GM19025 (cell line): ENCODE data around the gene NMT1.

Source experiments
- ATAC-seq: cut with Tn5 transposase; IDR thresholded peaks from one replicate; pipeline ENCODE4 v1.9.1; 2021; ENCODE audit warnings: mild to moderate bottlenecking, low read depth, moderate library complexity; ENCODE audit not compliant: unreplicated experiment

The NMT1 gene

DNA sequence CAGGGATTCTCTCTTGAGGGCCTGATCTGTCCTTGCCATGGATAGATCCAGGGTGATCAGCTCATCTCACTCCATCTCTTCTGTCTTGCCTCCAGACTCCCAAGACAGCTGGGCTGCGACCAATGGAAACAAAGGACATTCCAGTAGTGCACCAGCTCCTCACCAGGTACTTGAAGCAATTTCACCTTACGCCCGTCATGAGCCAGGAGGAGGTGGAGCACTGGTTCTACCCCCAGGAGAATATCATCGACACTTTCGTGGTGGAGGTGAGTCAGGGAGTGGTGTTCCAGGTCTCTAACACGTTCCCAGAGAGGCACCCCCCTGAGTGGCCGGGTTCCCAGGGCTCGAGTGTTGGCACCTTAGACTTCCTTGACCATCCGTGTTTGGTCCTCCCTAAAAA lies 41.7 kb downstream of the NMT1 start:
- no peak for ATAC-seq

GRCh38 chr17:45103269-45103795 lies 42.2 kb downstream of the NMT1 start:
- ATAC-seq: no peak

DNA sequence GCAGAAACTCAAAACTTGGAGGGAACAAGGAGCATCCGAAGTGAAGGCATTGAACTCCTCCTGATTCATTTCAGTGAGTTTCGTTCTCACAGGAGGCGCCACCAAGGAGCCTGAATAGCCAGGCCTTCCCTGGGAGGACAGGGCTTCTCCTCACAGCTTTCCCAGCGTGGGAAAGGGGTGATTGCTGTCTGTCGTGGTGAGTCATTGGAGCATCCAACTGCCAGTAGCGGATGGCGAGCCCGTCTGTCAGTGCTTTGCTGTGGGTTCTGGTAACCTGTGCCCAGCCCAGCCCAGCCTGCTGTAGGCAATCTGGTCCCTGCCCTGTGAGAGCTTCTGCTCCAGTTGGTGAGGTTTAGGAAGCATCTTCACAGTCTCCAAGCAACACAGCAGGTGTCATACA lies 42.9 kb downstream of the NMT1 start:
- ATAC-seq: no peak

DNA sequence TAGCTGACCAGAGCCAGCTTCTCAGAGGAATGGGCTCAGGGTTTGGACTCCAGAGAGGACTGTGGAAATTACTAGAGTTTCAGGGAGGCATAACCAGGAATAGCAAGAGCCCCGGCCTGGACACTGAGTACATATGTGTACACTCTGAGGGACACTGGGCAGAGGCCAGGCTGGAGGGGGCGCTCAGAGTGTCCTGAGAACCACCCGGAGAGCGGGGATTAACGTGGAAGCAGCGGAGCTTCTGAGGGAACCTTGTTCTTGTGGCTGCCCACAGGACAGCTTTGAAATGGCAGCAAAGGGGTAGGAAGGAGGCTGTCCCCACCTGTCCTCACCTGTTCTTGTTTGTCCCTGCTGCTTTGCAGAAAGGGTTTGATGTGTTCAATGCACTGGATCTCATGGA lies 43.4 kb downstream of the NMT1 start:
- ATAC-seq: no peak

- no peak for ATAC-seq
Observed at GRCh38 chr17:45104907-45105624, 43.9 kb downstream of the NMT1 start.

DNA sequence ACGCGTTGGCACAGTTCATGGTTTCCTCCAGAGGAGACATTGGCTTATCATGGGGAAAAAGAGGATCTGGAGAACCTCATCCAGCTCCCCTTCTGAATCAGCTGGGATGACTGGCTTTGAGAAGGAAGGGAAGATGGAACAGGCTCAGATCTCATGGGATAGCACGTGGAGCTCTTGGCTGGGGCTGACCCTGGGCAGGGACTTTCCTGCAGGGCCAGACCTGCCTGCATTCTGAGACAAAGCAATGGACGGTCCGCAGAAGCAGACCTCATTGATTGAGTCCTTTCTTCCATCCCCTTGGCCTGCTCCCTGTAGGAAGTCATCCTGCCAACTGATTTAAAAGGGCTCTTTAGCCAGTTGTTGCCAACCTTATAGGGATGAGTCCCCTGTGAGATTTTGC lies 45.0 kb downstream of the NMT1 start:
- ATAC-seq: no peak

- ATAC-seq: no peak
Observed at GRCh38 chr17:45106582-45106981, 45.5 kb downstream of the NMT1 start.

DNA sequence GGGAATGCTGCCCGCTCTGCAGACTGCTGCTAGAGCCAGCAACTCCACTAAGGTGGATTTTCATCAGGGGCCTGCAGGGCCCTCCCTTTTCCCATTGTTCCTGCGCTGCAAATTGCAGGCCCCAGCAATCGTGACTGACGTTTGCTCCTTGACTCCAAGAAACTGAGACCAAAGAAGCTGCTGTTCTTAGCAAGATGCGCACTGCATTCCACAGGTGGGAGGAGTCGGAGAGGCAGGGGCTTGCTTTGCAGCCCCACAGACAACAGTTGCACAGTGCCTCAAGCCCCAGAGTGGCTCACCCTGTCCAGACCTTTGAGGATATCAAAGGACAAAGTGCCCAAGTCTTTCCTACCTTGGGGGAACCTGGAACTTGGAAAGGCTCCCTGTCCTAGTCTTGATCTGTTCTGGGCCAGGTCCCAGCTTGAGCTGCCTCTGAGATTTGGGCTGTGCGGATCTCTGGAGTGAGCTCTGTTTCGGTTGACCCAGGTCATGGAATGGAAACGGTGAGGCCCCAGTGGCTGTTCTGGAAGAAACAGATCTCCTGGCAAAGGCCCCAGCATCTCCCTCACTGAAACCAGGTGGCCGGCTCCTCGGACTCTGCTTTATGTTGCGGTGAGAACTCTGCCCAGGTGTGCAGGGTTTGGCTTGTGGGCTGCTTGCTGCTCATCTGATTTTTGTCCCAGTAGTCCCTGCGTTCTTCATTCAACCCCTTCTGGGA lies 46.3 kb downstream of the NMT1 start:
- no peak for ATAC-seq

- no peak for ATAC-seq
Observed at GRCh38 chr17:45108051-45108450, 46.9 kb downstream of the NMT1 start.

DNA sequence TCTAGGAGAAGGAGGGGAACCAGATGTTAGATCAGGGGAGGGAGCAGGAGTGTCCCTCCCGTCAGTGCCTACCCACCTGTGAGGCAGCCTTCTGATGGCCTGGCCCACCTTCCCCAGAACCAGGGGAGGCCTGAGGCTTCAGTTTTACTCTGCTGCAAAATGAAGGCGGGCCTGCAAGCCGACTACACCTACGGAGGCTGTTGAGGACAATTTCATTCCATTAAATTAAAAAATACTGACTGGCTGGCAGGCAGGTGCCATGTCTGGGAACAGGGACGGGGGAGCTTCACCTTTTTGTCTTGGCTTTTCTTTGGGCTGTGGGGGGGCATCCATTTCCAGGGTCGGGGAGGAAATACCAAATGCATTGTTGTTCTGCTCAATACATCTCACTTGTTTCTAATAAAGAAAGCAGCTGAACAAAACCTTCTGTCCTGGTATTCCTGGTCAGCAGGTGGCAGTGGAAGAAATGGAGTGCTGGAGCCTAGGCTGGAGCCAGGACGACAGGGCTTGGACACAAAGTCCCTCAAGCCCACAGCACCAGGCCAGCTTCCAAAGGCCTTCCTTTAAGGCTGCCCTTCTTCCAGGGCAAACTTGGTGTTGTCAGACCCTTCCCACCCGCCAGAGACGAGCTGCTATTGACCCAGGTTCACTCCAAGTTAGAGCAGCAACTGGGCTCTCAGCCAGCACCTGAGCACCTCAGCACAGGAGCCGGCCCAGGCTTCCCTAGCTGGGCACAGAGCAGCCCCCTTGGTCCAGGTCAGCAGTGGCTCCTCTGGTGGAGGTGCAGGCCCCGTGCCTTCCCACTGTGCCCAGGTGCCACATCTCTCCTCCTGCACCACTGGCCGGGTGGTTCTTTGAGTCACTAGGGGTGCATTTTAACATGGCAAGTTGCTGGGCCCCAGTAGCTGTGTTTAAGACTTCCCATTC lies 47.7 kb downstream of the NMT1 start:
- no peak for ATAC-seq

- ATAC-seq: no peak
Observed at GRCh38 chr17:45110676-45111611, 49.8 kb downstream of the NMT1 start.

GRCh38 chr17:45111850-45112249 lies 50.7 kb downstream of the NMT1 start:
- ATAC-seq: no peak

- ATAC-seq: no peak
Observed at GRCh38 chr17:45112559-45113423, 51.7 kb downstream of the NMT1 start.

- ATAC-seq: no peak
Observed at GRCh38 chr17:45113424-45113754, 52.3 kb downstream of the NMT1 start.

- ATAC-seq: no peak
Observed at GRCh38 chr17:45114117-45114932, 53.2 kb downstream of the NMT1 start.

- no peak for ATAC-seq
Observed at GRCh38 chr17:45115015-45115625, 54.0 kb downstream of the NMT1 start.

DNA sequence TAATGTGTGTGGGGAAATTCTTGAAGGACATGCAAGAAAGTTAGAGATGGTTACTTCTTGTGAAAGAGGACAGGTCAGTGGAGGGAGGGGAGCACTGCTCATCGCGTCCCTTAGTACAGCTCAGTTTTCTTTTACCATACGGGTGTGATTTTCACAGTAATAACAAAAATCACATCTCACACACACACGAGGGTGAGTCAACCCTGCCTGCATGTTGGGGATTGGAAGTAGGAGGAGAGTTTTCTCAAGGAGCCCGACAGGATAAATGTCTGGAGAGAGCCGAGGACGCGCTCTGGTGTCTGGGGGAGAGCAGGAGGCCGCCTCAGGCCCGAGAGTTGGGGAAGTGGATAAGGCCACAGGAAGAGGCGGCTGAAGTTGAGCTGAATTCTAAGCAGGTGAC lies 54.8 kb downstream of the NMT1 start:
- ATAC-seq: no peak
